ENCODE measurements around the gene CNOT6L.

CNOT6L gene

GRCh38 chr4:77710059-77710458 lies 109.1 kb downstream of the CNOT6L start:
- DNase-seq = no peak

- DNase-seq = no peak
Measured at GRCh38 chr4:77706717-77707116, 112.5 kb downstream of the CNOT6L start.

DNA sequence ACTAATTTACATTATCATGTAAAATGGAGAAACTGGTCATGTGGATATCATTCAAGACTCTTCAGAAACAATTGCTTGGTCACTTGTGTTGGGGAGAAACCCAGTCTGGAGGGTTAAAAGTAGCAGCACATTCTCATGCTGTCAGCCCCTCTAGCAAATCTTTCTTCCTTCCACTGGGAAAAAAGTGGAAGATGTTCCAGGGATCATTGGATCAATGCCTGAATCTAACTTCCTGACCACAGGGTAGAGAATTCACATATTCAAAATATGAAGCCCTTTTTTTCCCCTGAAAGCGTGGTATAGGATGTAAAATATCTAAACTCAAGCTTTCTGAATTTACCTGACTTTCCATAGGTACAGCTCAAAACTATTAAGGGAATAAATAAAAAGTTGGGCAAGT lies 115.5 kb downstream of the CNOT6L start:
- no peak for DNase-seq

- DNase-seq = no peak
Measured at GRCh38 chr4:77701121-77701520, 118.0 kb downstream of the CNOT6L start.

DNA sequence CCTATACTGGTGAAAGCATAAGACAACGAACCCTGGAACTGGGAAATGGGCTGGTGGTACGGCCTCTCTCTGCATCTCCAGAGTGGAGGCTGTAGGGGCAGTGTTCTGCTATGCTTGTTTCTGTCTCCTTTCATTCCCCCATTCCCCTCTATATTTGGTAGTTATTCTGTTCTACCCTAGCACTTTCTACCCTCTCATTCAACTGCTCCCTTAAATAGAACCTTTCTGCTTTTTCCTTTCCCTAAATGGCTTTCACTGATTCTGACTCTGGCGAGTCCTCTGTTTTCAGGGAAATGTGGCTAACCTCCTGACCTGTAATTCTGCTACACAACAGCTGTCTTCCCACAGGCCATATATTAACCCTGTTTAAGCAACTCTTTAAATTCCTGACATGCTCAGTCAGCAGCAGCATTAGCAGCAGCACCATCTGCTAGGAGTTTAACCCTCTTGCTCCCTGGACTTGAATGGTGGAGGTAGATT lies 119.4 kb downstream of the CNOT6L start:
- no peak for DNase-seq

- DNase-seq = no peak
Measured at GRCh38 chr4:77697860-77698590, 121.1 kb downstream of the CNOT6L start.

GRCh38 chr4:77695774-77696173 lies 123.4 kb downstream of the CNOT6L start:
- DNase-seq = no peak

DNA sequence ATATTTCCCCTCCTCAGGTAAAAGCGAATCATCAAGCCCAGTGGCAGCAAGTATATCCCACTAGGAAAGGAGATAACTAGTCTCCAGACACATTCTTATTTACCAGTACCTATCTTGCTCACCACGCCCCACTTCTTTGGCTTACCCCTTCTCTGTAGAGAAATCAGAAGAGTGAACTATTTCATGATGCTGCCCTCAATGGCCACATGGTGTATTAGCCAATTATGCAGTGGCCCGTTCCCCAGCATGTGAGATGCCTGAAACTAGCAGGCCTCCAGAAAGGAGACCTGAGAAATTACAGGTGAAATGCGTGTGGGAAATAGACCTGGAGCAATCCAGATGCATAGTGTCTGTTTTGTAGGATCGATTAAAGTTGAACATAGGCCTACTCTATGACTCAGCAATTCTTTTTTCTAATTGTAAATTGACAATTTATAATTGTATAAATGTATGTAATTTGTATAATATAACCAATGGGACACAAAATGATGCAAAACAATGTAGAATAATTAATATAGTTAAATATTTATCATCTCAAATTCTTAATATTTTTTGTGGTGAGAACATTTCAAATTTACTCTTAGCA lies 126.2 kb downstream of the CNOT6L start:
- DNase-seq = no peak

GRCh38 chr4:77681792-77682191 lies 137.4 kb downstream of the CNOT6L start:
- DNase-seq = no peak

- no peak for DNase-seq
Measured at GRCh38 chr4:77676842-77677241, 142.3 kb downstream of the CNOT6L start.

- DNase-seq = no peak
Measured at GRCh38 chr4:77671051-77671450, 148.1 kb downstream of the CNOT6L start.

- no peak for DNase-seq
Measured at GRCh38 chr4:77669946-77670590, 149.1 kb downstream of the CNOT6L start.

DNA sequence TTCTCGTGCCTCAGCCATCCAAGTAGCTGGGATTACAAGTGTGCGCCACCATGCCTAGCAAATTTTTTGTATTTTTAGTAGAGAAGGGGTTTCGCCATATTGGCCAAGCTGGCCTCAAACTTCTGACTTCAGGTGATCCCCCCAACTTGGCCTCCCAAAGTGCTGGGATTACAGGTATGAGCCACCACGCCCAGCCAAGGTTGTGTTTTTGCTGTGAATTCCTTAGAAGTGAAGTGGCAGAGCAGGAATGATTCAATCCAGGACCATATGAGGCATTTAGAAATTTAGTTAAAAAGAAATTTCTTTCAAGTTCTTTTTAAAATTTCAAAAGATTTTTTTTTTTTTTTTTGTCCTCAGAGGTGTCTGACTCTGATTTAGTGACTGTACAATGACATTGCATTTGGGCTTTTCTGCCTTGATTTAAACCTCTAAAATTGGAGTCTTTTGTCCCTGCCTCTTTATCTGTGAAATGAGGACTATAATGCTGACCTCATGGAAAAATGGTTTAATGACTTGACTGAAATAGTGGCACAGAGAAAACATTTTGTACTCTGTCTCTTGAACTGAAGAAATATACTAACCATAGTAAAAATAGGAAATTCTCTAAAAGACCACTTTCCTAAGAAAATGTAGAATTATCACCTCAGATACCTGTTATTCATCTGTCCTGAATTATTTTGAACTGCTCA lies 153.6 kb downstream of the CNOT6L start:
- DNase-seq = no peak
